GM21576 (cell line): Measurements from ENCODE around the gene CWF19L2.
A peak's percentile ranks its signal among the peaks of the same experiment; 100 is the strongest.
"Not testable (repeated sequence)": the region's sequence is repeated elsewhere in the genome, so short reads cannot be mapped to it uniquely, and the experiment has no call there.

Experiments
- ATAC-seq: cut with Tn5 transposase; IDR thresholded peaks from one replicate; pipeline ENCODE4 v1.9.1; 2021; ENCODE audit warnings: mild to moderate bottlenecking, moderate library complexity; ENCODE audit not compliant: unreplicated experiment

Gene CWF19L2

GRCh38 chr11:107457558-107458271, at the start of gene CWF19L2:
CWF19L2 (minus strand) TSS chr11:107457825; CDS start chr11:107457816, 9 bp downstream.
- ATAC-seq, result peak; percentile 95

- no peak for ATAC-seq
Observed at GRCh38 chr11:107505647-107506225, 48.1 kb upstream of the CWF19L2 start.

GRCh38 chr11:107504981-107505380, 47.4 kb upstream of the CWF19L2 start:
- ATAC-seq, result no peak

GRCh38 chr11:107501713-107502112, 44.1 kb upstream of the CWF19L2 start:
- ATAC-seq, result no peak

- not testable (repeated sequence) for ATAC-seq
Observed at GRCh38 chr11:107497371-107497770, 39.7 kb upstream of the CWF19L2 start.

GRCh38 chr11:107496011-107496410, 38.4 kb upstream of the CWF19L2 start:
- ATAC-seq, result no peak

GRCh38 chr11:107494055-107494454, 36.4 kb upstream of the CWF19L2 start:
- no peak for ATAC-seq

GRCh38 chr11:107493117-107493516, 35.5 kb upstream of the CWF19L2 start:
- no peak for ATAC-seq

GRCh38 chr11:107490836-107491235, 33.2 kb upstream of the CWF19L2 start:
- ATAC-seq, result no peak

- ATAC-seq, result no peak
Observed at GRCh38 chr11:107482234-107482633, 24.6 kb upstream of the CWF19L2 start.

- ATAC-seq, result no peak
Observed at GRCh38 chr11:107478922-107479321, 21.3 kb upstream of the CWF19L2 start.

GRCh38 chr11:107477820-107478219, 20.2 kb upstream of the CWF19L2 start:
- no peak for ATAC-seq

- ATAC-seq, result no peak
Observed at GRCh38 chr11:107473792-107474191, 16.2 kb upstream of the CWF19L2 start.

- no peak for ATAC-seq
Observed at GRCh38 chr11:107472966-107473365, 15.3 kb upstream of the CWF19L2 start.

- ATAC-seq, result no peak
Observed at GRCh38 chr11:107468596-107468995, 11.0 kb upstream of the CWF19L2 start.

- ATAC-seq, result no peak
Observed at GRCh38 chr11:107467696-107468095, 10.1 kb upstream of the CWF19L2 start.

- not testable (repeated sequence) for ATAC-seq
Observed at GRCh38 chr11:107466275-107466866, 8.7 kb upstream of the CWF19L2 start.

- peak; percentile 47 for ATAC-seq
Observed at GRCh38 chr11:107457205-107457557, 444 bp downstream of the CWF19L2 start.

GRCh38 chr11:107453594-107454286, 3.9 kb downstream of the CWF19L2 start:
- no peak for ATAC-seq

- ATAC-seq, result no peak
Observed at GRCh38 chr11:107446822-107447431, 10.7 kb downstream of the CWF19L2 start.

- ATAC-seq, result no peak
Observed at GRCh38 chr11:107442715-107443215, 14.9 kb downstream of the CWF19L2 start.
